Measurements from ENCODE around the gene SLC18A3. TPM values are rescaled to one million over a fixed set of nuclear protein-coding genes. Genes with fewer than 3 reads are reported as not detected.
A peak's percentile ranks its signal among the peaks of the same experiment; 100 is the strongest.

Gene SLC18A3
- total RNA-seq, 1 experiment from 2014 or later, result not detected

- H3K4me3 Mint-ChIP-seq, result peak overlapping the region; percentile 44 to 75
- Histone ChIP-seq H2BK20ac (ENCODE audit: low read depth, low read length, poor library complexity, severe bottlenecking) (no peak overlapping the region), H2BK15ac (ENCODE audit: low read depth, low read length) (no peak overlapping the region), H3K4me2 (ENCODE audit: insufficient read depth, insufficient read length, low read length) (peak overlapping the region; percentile 34), H3K4me1 (ENCODE audit: insufficient read depth, low read length) (no peaks in the 10 kb centered on the region; the same call in 1 of the 2 replicates), H3K56ac (ENCODE audit: insufficient read length, low read depth, low read length) (no peak overlapping the region), H3K23ac (ENCODE audit: insufficient read length, low read depth, low read length) (no peak overlapping the region), H2BK120ac (ENCODE audit: low read depth, low read length, poor library complexity, severe bottlenecking) (no peak overlapping the region), H3K27me3 (ENCODE audit: insufficient read depth, low read length) (peaks cover 75% of the 10 kb centered on the region), H4K5ac (ENCODE audit: insufficient read length, low read depth, low read length) (no peak overlapping the region), H2AK5ac (ENCODE audit: insufficient read length, low read length) (no peak overlapping the region), H3K79me1 (ENCODE audit: insufficient read depth, low read depth, low read length, poor library complexity, severe bottlenecking) (no peaks in the 10 kb centered on the region), H3K9ac (ENCODE audit: extremely low read depth, insufficient read length, low read length) (no peak overlapping the region), H3T11ph (ENCODE audit: low read length) (no peak overlapping the region), H2BK5ac (ENCODE audit: insufficient read length, low read length) (no peak overlapping the region), H2BK12ac (ENCODE audit: insufficient read length, low read depth, low read length) (no peak overlapping the region), H2AFZ (ENCODE audit: low read length) (no peak overlapping the region), H4K91ac (ENCODE audit: insufficient read length, low read depth, low read length) (no peak overlapping the region), H3K18ac (ENCODE audit: insufficient read length, low read depth, low read length) (no peak overlapping the region), H3K79me2 (ENCODE audit: insufficient read depth, low read length) (no peaks in the 10 kb centered on the region), H3K14ac (ENCODE audit: insufficient read depth, low read length) (no peak overlapping the region), H3K4ac (ENCODE audit: low read depth, low read length) (no peak overlapping the region), H3K23me2 (ENCODE audit: insufficient read length, low read depth, low read length, poor library complexity, severe bottlenecking) (peaks cover 25% of the 10 kb centered on the region), H4K20me1 (ENCODE audit: control insufficient read depth, insufficient read depth, insufficient read length) (peaks cover 2% of the 10 kb centered on the region), H4K8ac (replicated peaks; ENCODE audit: insufficient read length, low read depth, low read length) (no peak overlapping the region), H3K9me3 (ENCODE audit: control insufficient read depth, low read depth, low read length) (no peaks in the 10 kb centered on the region), H3K27ac (ENCODE audit: insufficient read length, low read depth, low read length) (no peak overlapping the region)
- H3K9me3 Mint-ChIP-seq, result peaks cover 2 to 12% of the 10 kb centered on the region in 2 experiments; a peak in 3 of 5 replicates
- no peaks in the 10 kb centered on the region; a peak in 1 of 7 replicates for H3K36me3 Mint-ChIP-seq (ENCODE audit: insufficient read depth in 1 of 3, low read depth in 3 of 3)
- no CpG with 5 or more reads among the region's 72 CpGs for WGBS (ENCODE audit: extremely low coverage, insufficient read length, low lambda C conversion rate)
- DNase-seq, result peak; percentile 43
- H3K27ac Mint-ChIP-seq, result no peak overlapping the region
- peaks cover 99% of the 10 kb centered on the region for H3K27me3 Mint-ChIP-seq (ENCODE audit: low read depth)
- H3K4me1 Mint-ChIP-seq, result peaks cover 32 to 49% of the 10 kb centered on the region in 2 experiments
- no peak for TF ChIP-seq CTCF (conservative IDR thresholded peaks at IDR 0.05)
Measured at GRCh38 chr10:49610458-49611165, 502 bp downstream of the SLC18A3 start.

Measured in H9 (cell line).